ENCODE measurements around the gene HHAT.

GRCh38 chr1:210588357-210588756 lies 259.7 kb downstream of the HHAT start:
- TF ChIP-seq CTCF (IDR thresholded peaks at IDR 0.05; ENCODE audit: low read length) (no peak), EZH2 (optimal IDR thresholded peaks at IDR 0.05; ENCODE audit: low read depth, low read length) (no peak)

All from MM.1S (cell line).